Activated naive CD8-positive, alpha-beta T cell treated with anti-CD3 and anti-CD28 coated beads for 36 hours (primary cell): Measurements from ENCODE around the gene AATF. TPM values are rescaled to one million over a fixed set of nuclear protein-coding genes. Genes with fewer than 3 reads are reported as not detected.

Source experiments
- DNase-seq: peaks from one replicate; pipeline ENCODE4 v3.0.0; 2021
- H3K27ac Mint-ChIP-seq: one replicate; pipeline ENCODE4 v1.8.0; 2022; ENCODE audit warnings: mild to moderate bottlenecking, moderate library complexity, mixed read lengths
- H3K27me3 Mint-ChIP-seq: one replicate; pipeline ENCODE4 v1.8.0; 2022; ENCODE audit warnings: mild to moderate bottlenecking, mixed read lengths
- H3K36me3 Mint-ChIP-seq: one replicate; pipeline ENCODE4 v1.8.0; 2021; ENCODE audit warnings: mild to moderate bottlenecking, mixed read lengths
- H3K4me1 Mint-ChIP-seq: one replicate; pipeline ENCODE4 v1.8.0; 2021; ENCODE audit warnings: mixed read lengths
- H3K4me3 Mint-ChIP-seq: one replicate; pipeline ENCODE4 v1.8.0; 2022; ENCODE audit warnings: mild to moderate bottlenecking, moderate library complexity, mixed read lengths
- H3K9me3 Mint-ChIP-seq: one replicate; pipeline ENCODE4 v1.8.0; 2022; ENCODE audit warnings: mixed read lengths
- total RNA-seq, 2 experiments: library from RNA; stranded (reverse); gene quantifications; one replicate each; pipeline ENCODE4 v1.2.3, GENCODE V29; 2021

The AATF gene
- total RNA-seq, 2 experiments from 2014 or later, result 116 to 117 TPM

GRCh38 chr17:36923814-36924221, 24.9 kb upstream of the AATF start:
- DNase-seq, result no peak
- H3K4me3 Mint-ChIP-seq, result no peak overlapping the region
- H3K27ac Mint-ChIP-seq, result no peak overlapping the region
- H3K4me1 Mint-ChIP-seq, result peaks cover 28% of the 10 kb centered on the region
- no peaks in the 10 kb centered on the region for H3K36me3 Mint-ChIP-seq
- peaks cover 74% of the 10 kb centered on the region for H3K27me3 Mint-ChIP-seq
- H3K9me3 Mint-ChIP-seq, result no peaks in the 10 kb centered on the region

- H3K36me3 Mint-ChIP-seq, result no peaks in the 10 kb centered on the region
- DNase-seq, result no peak
- no peaks in the 10 kb centered on the region for H3K9me3 Mint-ChIP-seq
- H3K27me3 Mint-ChIP-seq, result peaks cover 76% of the 10 kb centered on the region
- H3K27ac Mint-ChIP-seq, result no peak overlapping the region
- H3K4me3 Mint-ChIP-seq, result no peak overlapping the region
- peaks cover 19% of the 10 kb centered on the region for H3K4me1 Mint-ChIP-seq
These were observed 22.5 kb upstream of the AATF start for GRCh38 chr17:36926226-36926625.

- Mint-ChIP-seq H3K4me3 (no peak overlapping the region), H3K27ac (no peak overlapping the region), H3K36me3 (no peaks in the 10 kb centered on the region), H3K9me3 (no peaks in the 10 kb centered on the region), H3K4me1 (peaks cover 19% of the 10 kb centered on the region), H3K27me3 (peaks cover 76% of the 10 kb centered on the region)
- DNase-seq, result no peak
These were observed 22.1 kb upstream of the AATF start for GRCh38 chr17:36926701-36927100.

GRCh38 chr17:36928471-36929345, 20.0 kb upstream of the AATF start:
- H3K4me3 Mint-ChIP-seq, result no peak overlapping the region
- no peak for DNase-seq
- no peaks in the 10 kb centered on the region for H3K9me3 Mint-ChIP-seq
- peaks cover 32% of the 10 kb centered on the region for H3K4me1 Mint-ChIP-seq
- no peak overlapping the region for H3K27ac Mint-ChIP-seq
- no peaks in the 10 kb centered on the region for H3K36me3 Mint-ChIP-seq
- peaks cover 79% of the 10 kb centered on the region for H3K27me3 Mint-ChIP-seq

DNA sequence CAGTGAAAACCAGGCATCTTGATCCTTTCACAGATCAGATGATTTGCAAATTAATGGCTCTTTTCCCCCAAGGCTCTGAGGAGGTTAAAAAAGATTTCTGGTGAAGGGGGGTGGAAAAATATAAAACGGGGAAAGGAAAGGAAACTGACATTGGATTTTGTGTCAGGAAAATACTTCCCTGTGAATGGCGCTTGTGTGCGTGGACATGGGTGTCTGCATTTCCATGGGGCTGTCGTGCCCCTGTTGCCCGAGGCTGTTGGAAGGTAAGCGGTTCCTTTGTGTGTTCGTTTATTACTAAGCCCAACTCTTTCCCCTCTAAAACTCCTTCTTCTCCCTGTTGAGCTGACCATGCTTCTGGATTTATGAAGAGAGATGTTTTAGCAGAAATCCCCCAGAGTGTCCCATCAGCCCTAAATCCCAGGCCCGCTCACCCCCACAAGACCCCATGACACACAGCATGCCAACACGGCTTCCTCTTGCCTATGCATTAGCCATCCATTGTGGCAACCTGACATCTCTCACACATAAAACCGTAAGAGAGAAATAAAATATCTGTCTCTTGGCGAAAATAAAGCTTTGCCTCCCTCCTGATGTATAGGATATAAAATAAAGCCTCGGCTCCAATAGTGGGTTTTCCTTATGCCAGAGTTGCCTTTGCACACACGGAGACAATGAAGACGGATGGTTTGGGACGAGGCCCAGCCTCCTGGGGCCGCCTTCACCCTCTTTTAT, 18.7 kb upstream of the AATF start:
- Mint-ChIP-seq H3K27ac (no peak overlapping the region), H3K27me3 (peaks cover 90% of the 10 kb centered on the region), H3K9me3 (no peaks in the 10 kb centered on the region), H3K4me1 (peaks cover 35% of the 10 kb centered on the region), H3K4me3 (no peak overlapping the region), H3K36me3 (no peaks in the 10 kb centered on the region)
- DNase-seq, result no peak

- Mint-ChIP-seq H3K4me3 (no peak overlapping the region), H3K36me3 (no peaks in the 10 kb centered on the region), H3K27me3 (peaks cover 91% of the 10 kb centered on the region), H3K27ac (no peak overlapping the region), H3K4me1 (peaks cover 40% of the 10 kb centered on the region), H3K9me3 (no peaks in the 10 kb centered on the region)
- DNase-seq, result no peak
These were observed 18.2 kb upstream of the AATF start for GRCh38 chr17:36930583-36930900.

- Mint-ChIP-seq H3K36me3 (no peaks in the 10 kb centered on the region), H3K27me3 (peaks cover 95% of the 10 kb centered on the region), H3K4me3 (no peak overlapping the region), H3K4me1 (peaks cover 47% of the 10 kb centered on the region), H3K9me3 (no peaks in the 10 kb centered on the region), H3K27ac (no peak overlapping the region)
- no peak for DNase-seq
These were observed 17.6 kb upstream of the AATF start for GRCh38 chr17:36931096-36931696.

DNA sequence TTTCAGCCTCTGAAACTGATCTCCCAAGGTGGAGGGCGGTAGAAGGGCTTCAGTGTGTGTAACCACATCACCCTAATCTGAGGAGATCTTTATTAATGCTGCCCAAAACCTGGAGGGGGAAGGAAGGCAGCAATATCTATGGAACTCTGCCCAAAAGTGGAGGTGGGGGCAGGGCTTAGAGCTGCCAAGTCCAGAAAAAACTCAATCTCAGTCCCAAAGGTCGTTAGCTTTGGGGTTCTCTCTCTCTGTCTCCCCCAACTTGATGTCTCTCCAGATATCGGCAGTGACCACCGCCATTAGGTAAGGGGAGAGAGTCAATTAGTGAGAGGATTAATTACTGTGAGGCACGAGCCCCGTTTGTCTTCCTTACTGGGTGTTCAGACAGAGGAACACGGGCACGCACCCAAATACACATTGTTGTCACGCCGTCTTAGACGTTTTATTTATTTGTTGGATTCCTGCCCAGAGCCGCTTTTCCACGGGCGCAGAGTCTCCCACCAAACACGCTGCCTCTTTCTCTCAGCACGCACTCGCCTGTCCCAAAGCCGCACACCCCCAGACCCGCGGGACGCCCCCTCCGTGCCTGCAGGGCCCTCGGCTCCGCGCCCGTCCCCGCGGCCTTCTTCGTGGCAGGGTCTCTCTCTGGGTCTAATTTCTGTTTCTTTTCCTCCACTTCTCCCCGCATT, 16.9 kb upstream of the AATF start:
- DNase-seq, result no peak
- no peak overlapping the region for H3K27ac Mint-ChIP-seq
- peak overlapping the region; percentile 36 for H3K4me3 Mint-ChIP-seq
- H3K9me3 Mint-ChIP-seq, result no peaks in the 10 kb centered on the region
- no peaks in the 10 kb centered on the region for H3K36me3 Mint-ChIP-seq
- H3K4me1 Mint-ChIP-seq, result peaks cover 48% of the 10 kb centered on the region
- peaks cover 99% of the 10 kb centered on the region for H3K27me3 Mint-ChIP-seq

DNA sequence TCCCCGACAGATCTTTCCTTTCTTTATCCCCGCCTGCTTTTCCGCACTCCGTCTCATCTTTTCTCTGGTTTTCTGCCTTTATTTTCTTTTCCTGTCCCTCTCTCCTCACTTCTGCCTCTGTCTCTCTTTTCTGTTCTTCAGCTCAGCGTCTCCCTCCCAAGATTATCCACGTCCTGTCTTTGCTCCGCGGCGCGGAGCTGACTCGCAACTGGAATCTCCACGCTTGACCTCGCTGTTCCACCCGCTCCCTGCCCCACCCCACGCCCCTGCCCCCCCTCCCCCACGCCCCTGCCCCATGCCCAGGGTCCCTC, 16.4 kb upstream of the AATF start:
- peaks cover 53% of the 10 kb centered on the region for H3K4me1 Mint-ChIP-seq
- H3K9me3 Mint-ChIP-seq, result no peaks in the 10 kb centered on the region
- no peak for DNase-seq
- H3K27me3 Mint-ChIP-seq, result peaks cover 100% of the 10 kb centered on the region
- H3K27ac Mint-ChIP-seq, result no peak overlapping the region
- H3K36me3 Mint-ChIP-seq, result no peaks in the 10 kb centered on the region
- H3K4me3 Mint-ChIP-seq, result peak overlapping the region; percentile 36

DNA sequence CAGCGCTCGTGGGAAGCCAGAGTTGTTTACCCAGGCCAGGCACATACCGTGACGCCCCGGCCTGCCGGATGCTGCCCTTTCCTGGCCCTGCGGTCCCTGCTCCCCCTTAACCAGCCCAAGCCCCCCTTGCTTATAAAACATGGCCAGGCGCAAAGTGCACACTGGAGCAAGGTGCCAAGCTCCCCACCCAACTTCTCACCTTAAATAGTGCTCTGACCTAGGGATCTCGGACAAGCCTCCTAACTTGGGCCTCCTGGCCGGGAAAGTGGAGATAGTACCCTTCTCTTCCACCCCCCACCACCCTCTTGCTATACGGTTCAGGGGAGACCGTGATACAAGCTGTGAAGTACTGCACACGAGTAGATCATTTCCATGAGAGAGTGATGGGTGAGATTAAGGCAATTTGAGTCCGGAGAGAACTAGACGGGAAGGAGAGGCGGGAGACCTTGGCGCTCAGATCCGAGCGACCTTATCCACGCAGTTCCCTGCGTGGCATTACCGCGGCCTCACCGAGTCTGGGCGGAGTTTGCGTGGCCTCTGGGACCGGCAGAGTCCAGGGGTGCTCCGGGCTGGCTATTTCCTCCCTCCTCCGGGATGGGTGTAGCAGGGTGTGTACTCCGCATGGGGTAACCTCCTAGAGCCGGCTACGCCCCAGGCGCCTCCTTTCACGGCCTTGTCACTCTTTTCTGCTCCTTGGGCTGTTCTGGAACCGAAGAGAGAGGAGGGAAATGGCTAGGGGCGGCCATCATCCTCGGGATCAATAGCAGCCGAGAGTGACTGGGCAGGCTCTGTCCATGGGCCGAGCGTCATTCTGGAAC, 15.9 kb upstream of the AATF start:
- no peaks in the 10 kb centered on the region for H3K9me3 Mint-ChIP-seq
- H3K4me3 Mint-ChIP-seq, result peak overlapping the region; percentile 11
- peaks cover 54% of the 10 kb centered on the region for H3K4me1 Mint-ChIP-seq
- H3K27me3 Mint-ChIP-seq, result peaks cover 100% of the 10 kb centered on the region
- no peak overlapping the region for H3K27ac Mint-ChIP-seq
- H3K36me3 Mint-ChIP-seq, result no peaks in the 10 kb centered on the region
- no peak for DNase-seq

DNA sequence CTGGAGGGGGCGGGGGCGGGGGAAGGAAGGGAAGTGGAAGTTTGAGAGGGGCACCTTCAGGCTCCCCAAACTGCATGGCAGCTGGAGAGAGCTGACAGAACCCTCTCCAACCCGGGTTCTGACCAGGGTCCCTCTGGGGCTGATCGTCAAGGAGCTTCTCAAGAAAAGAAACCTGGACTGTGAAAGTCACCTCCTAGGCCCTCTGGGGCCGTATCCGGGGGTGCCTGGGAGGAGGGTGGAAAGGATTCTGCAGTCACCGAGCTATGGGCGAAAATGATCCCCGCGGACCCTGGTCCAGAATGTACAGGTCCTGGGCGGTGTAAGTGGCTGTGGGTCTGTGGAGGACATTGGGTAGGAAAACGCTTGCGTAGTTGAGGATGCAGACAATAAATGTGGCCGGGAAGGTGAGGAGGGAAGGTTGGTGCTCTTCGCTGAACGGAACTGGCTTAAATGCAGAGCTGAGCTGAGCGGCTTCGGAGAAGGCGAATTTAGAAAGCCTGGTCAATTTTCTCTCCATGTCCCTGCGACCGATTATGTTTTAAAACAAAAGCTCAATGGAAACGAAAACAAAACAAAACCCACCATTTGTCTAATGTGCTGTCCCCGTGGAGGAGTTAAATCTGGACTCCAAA, 15.1 kb upstream of the AATF start:
- peaks cover 100% of the 10 kb centered on the region for H3K27me3 Mint-ChIP-seq
- H3K4me1 Mint-ChIP-seq, result peaks cover 52% of the 10 kb centered on the region
- DNase-seq, result no peak
- H3K36me3 Mint-ChIP-seq, result no peaks in the 10 kb centered on the region
- H3K9me3 Mint-ChIP-seq, result no peaks in the 10 kb centered on the region
- H3K4me3 Mint-ChIP-seq, result peak overlapping the region; percentile 39
- no peak overlapping the region for H3K27ac Mint-ChIP-seq

- no peak for DNase-seq
- Mint-ChIP-seq H3K9me3 (no peaks in the 10 kb centered on the region), H3K4me1 (peaks cover 53% of the 10 kb centered on the region), H3K27me3 (peaks cover 100% of the 10 kb centered on the region), H3K36me3 (no peaks in the 10 kb centered on the region), H3K4me3 (peak overlapping the region; percentile 39), H3K27ac (no peak overlapping the region)
These were observed 14.5 kb upstream of the AATF start for GRCh38 chr17:36934144-36934691.

GRCh38 chr17:36934692-36935630, 13.8 kb upstream of the AATF start:
- H3K4me3 Mint-ChIP-seq, result peak overlapping the region; percentile 29
- H3K27ac Mint-ChIP-seq, result no peak overlapping the region
- peaks cover 56% of the 10 kb centered on the region for H3K4me1 Mint-ChIP-seq
- no peaks in the 10 kb centered on the region for H3K36me3 Mint-ChIP-seq
- DNase-seq, result no peak
- H3K9me3 Mint-ChIP-seq, result no peaks in the 10 kb centered on the region
- peaks cover 99% of the 10 kb centered on the region for H3K27me3 Mint-ChIP-seq
